T-helper 2 cell (primary cell): Measurements from ENCODE around the gene GLDN.

Experiments
- DNase-seq, 5 experiments: peaks; one replicate each; pipeline versions ENCODE4 v3.0.0 to v3.0.0-alpha.2; 2012 to 2022
- total RNA-seq, 2 donors: gene quantifications; one replicate each; lab custom pipeline; 2026; lab: John Stamatoyannopoulos, UW

The GLDN gene
- 0 reads per million in 2 donors for total RNA-seq

GRCh38 chr15:51341366-51342226 is at the start of gene GLDN:
Gene GLDN (plus strand): TSS chr15:51341655. CDS start chr15:51341685, 30 bp downstream.
- no peak for DNase-seq

GRCh38 chr15:51298620-51299019 is 42.8 kb upstream of the GLDN start:
- DNase-seq, result no peak

GRCh38 chr15:51299187-51300015 is 42.1 kb upstream of the GLDN start:
- no peak for DNase-seq

GRCh38 chr15:51302480-51302879 is 39.0 kb upstream of the GLDN start:
- DNase-seq, result no peak

- no peak for DNase-seq
These were observed 37.9 kb upstream of the GLDN start for GRCh38 chr15:51303462-51303980.

- no peak for DNase-seq
These were observed 34.1 kb upstream of the GLDN start for GRCh38 chr15:51307325-51307724.

GRCh38 chr15:51307811-51308210 is 33.6 kb upstream of the GLDN start:
- no peak for DNase-seq

- DNase-seq, result no peak
These were observed 31.4 kb upstream of the GLDN start for GRCh38 chr15:51310064-51310463.

GRCh38 chr15:51311510-51311909 is 29.9 kb upstream of the GLDN start:
- no peak for DNase-seq

- DNase-seq, result no peak
These were observed 29.0 kb upstream of the GLDN start for GRCh38 chr15:51312166-51313073.

GRCh38 chr15:51313074-51313393 is 28.4 kb upstream of the GLDN start:
- no peak for DNase-seq

GRCh38 chr15:51313644-51314280 is 27.7 kb upstream of the GLDN start:
- DNase-seq, result no peak

GRCh38 chr15:51314391-51315337 is 26.8 kb upstream of the GLDN start:
- no peak for DNase-seq

- DNase-seq, result no peak
These were observed 25.7 kb upstream of the GLDN start for GRCh38 chr15:51315726-51316125.

GRCh38 chr15:51316636-51317035 is 24.8 kb upstream of the GLDN start:
- no peak for DNase-seq

- no peak for DNase-seq
These were observed 22.9 kb upstream of the GLDN start for GRCh38 chr15:51318382-51319150.

- no peak for DNase-seq
These were observed 21.9 kb upstream of the GLDN start for GRCh38 chr15:51319539-51319938.

- DNase-seq, result no peak
These were observed 20.6 kb upstream of the GLDN start for GRCh38 chr15:51320843-51321242.

GRCh38 chr15:51321316-51321715 is 20.1 kb upstream of the GLDN start:
- DNase-seq, result no peak
